Effector memory CD4-positive, alpha-beta T cell (primary cell): Measurements from ENCODE around the gene HLCS.

Experiments
- DNase-seq, 3 donors: peaks; one replicate each; pipeline ENCODE4 v3.0.0-alpha.2; 2020
- H3K27ac ChIP-seq: 2 replicates; pipeline ENCODE4 v1.7.0; 2013; ENCODE audit warnings: mild to moderate bottlenecking, low read length, moderate library complexity; ENCODE audit not compliant: insufficient read depth, poor library complexity, severe bottlenecking
- H3K27me3 ChIP-seq: replicated peaks from 2 replicates; pipeline ENCODE4 v1.7.0; 2013; ENCODE audit warnings: mild to moderate bottlenecking, low read length; ENCODE audit not compliant: insufficient read depth, control insufficient read depth, poor library complexity, severe bottlenecking
- H3K36me3 ChIP-seq: 2 replicates; pipeline ENCODE4 v1.7.0; 2013; ENCODE audit warnings: mild to moderate bottlenecking, low read length, moderate library complexity; ENCODE audit not compliant: control insufficient read depth, insufficient read depth
- H3K4me1 ChIP-seq: 2 replicates; pipeline ENCODE4 v1.7.0; 2013; ENCODE audit warnings: low read length, mild to moderate bottlenecking; ENCODE audit not compliant: control insufficient read depth, insufficient read depth, poor library complexity, severe bottlenecking
- H3K4me3 ChIP-seq: 2 replicates; pipeline ENCODE4 v1.7.0; 2013; ENCODE audit warnings: low read length, low read depth, mild to moderate bottlenecking; ENCODE audit not compliant: insufficient read depth, poor library complexity, severe bottlenecking
- H3K9me3 ChIP-seq: 2 replicates; pipeline ENCODE4 v1.7.0; 2013; ENCODE audit warnings: mild to moderate bottlenecking, low read length, moderate library complexity; ENCODE audit not compliant: control insufficient read depth

Gene HLCS

GRCh38 chr21:36785615-36786014 is 180.9 kb downstream of the HLCS start:
- DNase-seq = no peak
- no peak overlapping the region for H3K4me3 ChIP-seq
- no peaks in the 10 kb centered on the region for H3K27me3 ChIP-seq
- H3K36me3 ChIP-seq = no peaks in the 10 kb centered on the region
- no peaks in the 10 kb centered on the region for H3K9me3 ChIP-seq
- no peaks in the 10 kb centered on the region for H3K4me1 ChIP-seq
- no peak overlapping the region for H3K27ac ChIP-seq

GRCh38 chr21:36784947-36785346 is 181.5 kb downstream of the HLCS start:
- Histone ChIP-seq H3K9me3 (no peaks in the 10 kb centered on the region), H3K4me3 (no peak overlapping the region), H3K4me1 (no peaks in the 10 kb centered on the region), H3K27me3 (no peaks in the 10 kb centered on the region), H3K36me3 (no peaks in the 10 kb centered on the region), H3K27ac (no peak overlapping the region)
- no peak for DNase-seq

- DNase-seq = no peak
- H3K9me3 ChIP-seq = no peaks in the 10 kb centered on the region
- H3K4me1 ChIP-seq = no peaks in the 10 kb centered on the region
- no peaks in the 10 kb centered on the region for H3K36me3 ChIP-seq
- H3K27ac ChIP-seq = no peak overlapping the region
- no peaks in the 10 kb centered on the region for H3K27me3 ChIP-seq
- H3K4me3 ChIP-seq = no peak overlapping the region
Observed at GRCh38 chr21:36783612-36784374, 182.7 kb downstream of the HLCS start.

GRCh38 chr21:36780861-36781260 is 185.6 kb downstream of the HLCS start:
- DNase-seq = no peak
- Histone ChIP-seq H3K4me1 (no peaks in the 10 kb centered on the region), H3K4me3 (no peak overlapping the region), H3K36me3 (no peaks in the 10 kb centered on the region), H3K27me3 (no peaks in the 10 kb centered on the region), H3K27ac (no peak overlapping the region), H3K9me3 (no peaks in the 10 kb centered on the region)

GRCh38 chr21:36776981-36777617 is 189.4 kb downstream of the HLCS start:
- Histone ChIP-seq H3K27ac (no peak overlapping the region), H3K27me3 (no peaks in the 10 kb centered on the region), H3K36me3 (no peaks in the 10 kb centered on the region), H3K4me3 (no peak overlapping the region), H3K4me1 (no peaks in the 10 kb centered on the region), H3K9me3 (no peaks in the 10 kb centered on the region)
- DNase-seq = no peak

- Histone ChIP-seq H3K27ac (no peak overlapping the region), H3K36me3 (no peaks in the 10 kb centered on the region), H3K4me1 (no peaks in the 10 kb centered on the region), H3K4me3 (no peak overlapping the region), H3K9me3 (no peaks in the 10 kb centered on the region), H3K27me3 (no peaks in the 10 kb centered on the region)
- DNase-seq = no peak
Observed at GRCh38 chr21:36773995-36774394, 192.5 kb downstream of the HLCS start.

GRCh38 chr21:36773117-36773516 is 193.4 kb downstream of the HLCS start:
- Histone ChIP-seq H3K36me3 (no peaks in the 10 kb centered on the region), H3K9me3 (no peaks in the 10 kb centered on the region), H3K4me1 (no peaks in the 10 kb centered on the region), H3K4me3 (no peak overlapping the region), H3K27me3 (no peaks in the 10 kb centered on the region), H3K27ac (no peak overlapping the region)
- DNase-seq = no peak

GRCh38 chr21:36769051-36769839 is 197.2 kb downstream of the HLCS start:
- Histone ChIP-seq H3K9me3 (no peaks in the 10 kb centered on the region), H3K4me3 (no peak overlapping the region), H3K27ac (no peak overlapping the region), H3K36me3 (no peaks in the 10 kb centered on the region), H3K4me1 (no peaks in the 10 kb centered on the region), H3K27me3 (no peaks in the 10 kb centered on the region)
- DNase-seq = no peak

- no peaks in the 10 kb centered on the region for H3K9me3 ChIP-seq
- H3K36me3 ChIP-seq = no peaks in the 10 kb centered on the region
- no peaks in the 10 kb centered on the region for H3K27me3 ChIP-seq
- H3K4me1 ChIP-seq = no peaks in the 10 kb centered on the region
- no peak overlapping the region for H3K27ac ChIP-seq
- no peak overlapping the region for H3K4me3 ChIP-seq
- no peak for DNase-seq
Observed at GRCh38 chr21:36768496-36768895, 198.0 kb downstream of the HLCS start.

GRCh38 chr21:36767096-36767495 is 199.4 kb downstream of the HLCS start:
- no peak for DNase-seq
- H3K4me3 ChIP-seq = no peak overlapping the region
- H3K9me3 ChIP-seq = no peaks in the 10 kb centered on the region
- H3K27me3 ChIP-seq = no peaks in the 10 kb centered on the region
- H3K36me3 ChIP-seq = no peaks in the 10 kb centered on the region
- no peak overlapping the region for H3K27ac ChIP-seq
- H3K4me1 ChIP-seq = no peaks in the 10 kb centered on the region
